ENCODE data around the gene TNFRSF19. TPM values are rescaled to one million over a fixed set of nuclear protein-coding genes. Genes with fewer than 3 reads are reported as not detected.

Gene TNFRSF19
- total RNA-seq, 1 experiment from 2014 or later, result 0.24 TPM

- BruUV-seq (replicated peaks), result no TSS peak
- CTCF ChIA-PET, result interaction anchor here (0.7 kb wide), 1 partner anchor 145 kb away, joined by 5 read pairs; no protein-coding TSS in a partner anchor
- H3K27ac ChIP-seq, result no peak overlapping the region
- POLR2A ChIA-PET (ENCODE audit: unreplicated experiment), result no interaction called here
- intact Hi-C loops (cut with micrococcal nuclease; ENCODE audit: unreplicated experiment), result no loop called here
- H3K4me2 ChIP-seq, result no peak overlapping the region
- H3F3A ChIP-seq (ENCODE audit: insufficient read depth, low read depth), result no peaks in the 10 kb centered on the region
- no peak overlapping the region for H2AFZ ChIP-seq
- no peaks in the 10 kb centered on the region for H4K20me1 ChIP-seq (ENCODE audit: insufficient read depth)
- no peaks in the 10 kb centered on the region for H3K9me2 ChIP-seq (ENCODE audit: insufficient read depth)
- H3K79me2 ChIP-seq (ENCODE audit: low read depth), result no peaks in the 10 kb centered on the region
- no peaks in the 10 kb centered on the region for H3K9me3 ChIP-seq (ENCODE audit: insufficient read depth, low read depth)
- TF ChIP-seq EZH2 (IDR thresholded peaks at IDR 0.05; ENCODE audit: low read depth), result no peak
- TF ChIP-seq CTCF (conservative IDR thresholded peaks at IDR 0.05), result no peak
- no peak for DNase-seq
- H3K4me3 ChIP-seq, result no peak overlapping the region
- H3K27me3 ChIP-seq (ENCODE audit: insufficient read depth, low read depth), result peaks cover 4% of the 10 kb centered on the region; the same call in 1 of the 2 replicates
- no peaks in the 10 kb centered on the region for H3K4me1 ChIP-seq (replicated peaks; ENCODE audit: insufficient read depth)
- no peaks in the 10 kb centered on the region for H3K36me3 ChIP-seq (ENCODE audit: low read depth)
Observed at GRCh38 chr13:23620613-23621315, 50.6 kb downstream of the TNFRSF19 start.

GRCh38 chr13:23621316-23621645, 51.1 kb downstream of the TNFRSF19 start:
- Histone ChIP-seq H3K36me3 (ENCODE audit: low read depth) (no peaks in the 10 kb centered on the region), H2AFZ (no peak overlapping the region), H3K4me3 (no peak overlapping the region), H3K9me3 (ENCODE audit: insufficient read depth, low read depth) (no peaks in the 10 kb centered on the region), H3F3A (ENCODE audit: insufficient read depth, low read depth) (no peaks in the 10 kb centered on the region), H3K4me2 (no peak overlapping the region), H3K4me1 (replicated peaks; ENCODE audit: insufficient read depth) (no peaks in the 10 kb centered on the region), H3K27me3 (ENCODE audit: insufficient read depth, low read depth) (no peaks in the 10 kb centered on the region), H3K79me2 (ENCODE audit: low read depth) (no peaks in the 10 kb centered on the region), H4K20me1 (ENCODE audit: insufficient read depth) (no peaks in the 10 kb centered on the region), H3K27ac (no peak overlapping the region), H3K9me2 (ENCODE audit: insufficient read depth) (no peaks in the 10 kb centered on the region)
- intact Hi-C loops (cut with micrococcal nuclease; ENCODE audit: unreplicated experiment), result no loop called here
- ChIA-PET POLR2A (ENCODE audit: unreplicated experiment) (no interaction called here), CTCF (interaction anchor here (0.7 kb wide), 1 partner anchor 146 kb away, joined by 5 read pairs; no protein-coding TSS in a partner anchor)
- no peak for DNase-seq
- no TSS peak for BruUV-seq (replicated peaks)
- TF ChIP-seq CTCF (conservative IDR thresholded peaks at IDR 0.05) (no peak), EZH2 (IDR thresholded peaks at IDR 0.05; ENCODE audit: low read depth) (no peak)

GRCh38 chr13:23622985-23623384, 52.8 kb downstream of the TNFRSF19 start:
- Histone ChIP-seq H3K9me2 (ENCODE audit: insufficient read depth) (no peaks in the 10 kb centered on the region), H3K4me2 (no peak overlapping the region), H3K9me3 (ENCODE audit: insufficient read depth, low read depth) (no peaks in the 10 kb centered on the region), H3K4me3 (no peak overlapping the region), H3K27ac (no peak overlapping the region), H4K20me1 (ENCODE audit: insufficient read depth) (no peaks in the 10 kb centered on the region), H3K4me1 (replicated peaks; ENCODE audit: insufficient read depth) (no peaks in the 10 kb centered on the region), H2AFZ (no peak overlapping the region), H3K79me2 (ENCODE audit: low read depth) (no peaks in the 10 kb centered on the region), H3K27me3 (ENCODE audit: insufficient read depth, low read depth) (no peaks in the 10 kb centered on the region), H3F3A (ENCODE audit: insufficient read depth, low read depth) (no peaks in the 10 kb centered on the region), H3K36me3 (ENCODE audit: low read depth) (no peaks in the 10 kb centered on the region)
- ChIA-PET POLR2A (ENCODE audit: unreplicated experiment) (no interaction called here), CTCF (no interaction called here)
- intact Hi-C loops (cut with micrococcal nuclease; ENCODE audit: unreplicated experiment), result no loop called here
- DNase-seq, result no peak
- no TSS peak for BruUV-seq (replicated peaks)
- TF ChIP-seq EZH2 (IDR thresholded peaks at IDR 0.05; ENCODE audit: low read depth) (no peak), CTCF (conservative IDR thresholded peaks at IDR 0.05) (no peak)

All from PC-9 (cell line).